ENCODE data around the gene DYRK1A.
"Not testable (repeated sequence)": the region's sequence is repeated elsewhere in the genome, so short reads cannot be mapped to it uniquely, and the experiment has no call there.

The DYRK1A gene

GRCh38 chr21:37537391-37537996 lies 170.9 kb downstream of the DYRK1A start:
- H3K27ac ChIP-seq: no peak overlapping the region
- TF ChIP-seq CTCF (conservative IDR thresholded peaks at IDR 0.05): no peak

GRCh38 chr21:37538971-37539590 lies 172.5 kb downstream of the DYRK1A start:
- H3K27ac ChIP-seq: no peak overlapping the region
- TF ChIP-seq CTCF (conservative IDR thresholded peaks at IDR 0.05): no peak

GRCh38 chr21:37541128-37541527 lies 174.6 kb downstream of the DYRK1A start:
- H3K27ac ChIP-seq: not testable (repeated sequence)

- H3K27ac ChIP-seq: no peak overlapping the region
- no peak for TF ChIP-seq CTCF (conservative IDR thresholded peaks at IDR 0.05)
These were observed 175.9 kb downstream of the DYRK1A start for GRCh38 chr21:37542512-37542911.

- TF ChIP-seq CTCF (conservative IDR thresholded peaks at IDR 0.05): 0 out of 2 replicates have a peak, but pooled peaks have one; percentile 12
- H3K27ac ChIP-seq: no peak overlapping the region
These were observed 179.8 kb downstream of the DYRK1A start for GRCh38 chr21:37546299-37546908.

- no peak for TF ChIP-seq CTCF (conservative IDR thresholded peaks at IDR 0.05)
- no peak overlapping the region for H3K27ac ChIP-seq
These were observed 180.5 kb downstream of the DYRK1A start for GRCh38 chr21:37546949-37547614.

- no peak overlapping the region for H3K27ac ChIP-seq
- TF ChIP-seq CTCF (conservative IDR thresholded peaks at IDR 0.05): no peak
These were observed 181.1 kb downstream of the DYRK1A start for GRCh38 chr21:37547615-37548200.

Measured in VCaP (cell line).